ENCODE data around the gene ARFGAP1. TPM values are rescaled to one million over a fixed set of nuclear protein-coding genes. Genes with fewer than 3 reads are reported as not detected.

Gene ARFGAP1
- total RNA-seq, 1 donor from 2014 or later: 66.2 TPM

DNA sequence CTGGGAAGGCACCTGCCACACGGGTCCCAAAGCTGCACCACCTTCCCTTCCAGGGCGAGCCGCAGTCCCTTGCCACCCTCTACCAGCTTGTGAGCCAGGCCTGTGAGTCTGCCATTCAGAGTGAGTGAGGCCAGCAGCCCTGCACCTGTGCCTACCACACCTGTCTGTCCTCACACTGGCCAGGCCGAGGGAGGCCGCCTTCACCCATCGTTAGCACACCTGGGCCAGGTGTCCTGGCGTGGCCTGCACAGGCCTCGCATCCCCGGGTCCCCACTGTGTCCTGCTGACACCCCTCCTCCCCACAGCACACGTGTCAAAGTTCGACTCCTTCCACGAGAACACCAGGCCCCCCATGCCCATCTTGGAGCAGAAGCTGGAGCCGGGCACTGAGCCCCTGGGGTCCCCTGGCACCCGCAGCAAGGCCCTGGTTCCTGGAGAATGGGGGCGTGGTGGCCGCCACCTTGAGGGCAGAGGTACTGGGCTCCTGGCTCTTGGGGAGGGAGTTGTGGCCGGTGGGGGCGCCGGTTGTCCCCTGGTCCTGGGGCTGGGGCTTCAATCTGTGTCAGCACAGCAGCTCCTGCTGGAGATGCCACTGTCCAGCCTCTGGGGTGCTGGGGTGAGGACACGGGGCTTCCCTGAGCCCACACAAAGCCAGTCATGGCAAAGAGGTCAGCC is 55.5 kb downstream of the ARFGAP1 start:
- no peaks in the 10 kb centered on the region for H3K4me1 ChIP-seq
- DNase-seq: peak; percentile 35

GRCh38 chr20:63328718-63329275 is 56.2 kb downstream of the ARFGAP1 start:
- no peak for TF ChIP-seq CTCF (IDR thresholded peaks at IDR 0.05)
- Histone ChIP-seq H3K27ac (no peak overlapping the region), H3K27me3 (ENCODE audit: low read depth) (peaks cover 38% of the 10 kb centered on the region), H3K4me1 (no peaks in the 10 kb centered on the region), H3K4me3 (no peak overlapping the region), H3K36me3 (no peaks in the 10 kb centered on the region), H3K9me3 (no peaks in the 10 kb centered on the region)
- intact Hi-C loops (cut with DNase I): no loop called here
- DNase-seq (peak; percentile 31), ATAC-seq (no peak)

More for the DNA sequence above, 55.5 kb downstream of the ARFGAP1 start:
- no peak for ATAC-seq
- Histone ChIP-seq H3K27me3 (ENCODE audit: low read depth) (peaks cover 34% of the 10 kb centered on the region), H3K27ac (no peak overlapping the region), H3K4me3 (no peak overlapping the region), H3K36me3 (no peaks in the 10 kb centered on the region), H3K9me3 (no peaks in the 10 kb centered on the region)
- intact Hi-C loops (cut with DNase I): no loop called here
- TF ChIP-seq CTCF (IDR thresholded peaks at IDR 0.05): no peak

DNA sequence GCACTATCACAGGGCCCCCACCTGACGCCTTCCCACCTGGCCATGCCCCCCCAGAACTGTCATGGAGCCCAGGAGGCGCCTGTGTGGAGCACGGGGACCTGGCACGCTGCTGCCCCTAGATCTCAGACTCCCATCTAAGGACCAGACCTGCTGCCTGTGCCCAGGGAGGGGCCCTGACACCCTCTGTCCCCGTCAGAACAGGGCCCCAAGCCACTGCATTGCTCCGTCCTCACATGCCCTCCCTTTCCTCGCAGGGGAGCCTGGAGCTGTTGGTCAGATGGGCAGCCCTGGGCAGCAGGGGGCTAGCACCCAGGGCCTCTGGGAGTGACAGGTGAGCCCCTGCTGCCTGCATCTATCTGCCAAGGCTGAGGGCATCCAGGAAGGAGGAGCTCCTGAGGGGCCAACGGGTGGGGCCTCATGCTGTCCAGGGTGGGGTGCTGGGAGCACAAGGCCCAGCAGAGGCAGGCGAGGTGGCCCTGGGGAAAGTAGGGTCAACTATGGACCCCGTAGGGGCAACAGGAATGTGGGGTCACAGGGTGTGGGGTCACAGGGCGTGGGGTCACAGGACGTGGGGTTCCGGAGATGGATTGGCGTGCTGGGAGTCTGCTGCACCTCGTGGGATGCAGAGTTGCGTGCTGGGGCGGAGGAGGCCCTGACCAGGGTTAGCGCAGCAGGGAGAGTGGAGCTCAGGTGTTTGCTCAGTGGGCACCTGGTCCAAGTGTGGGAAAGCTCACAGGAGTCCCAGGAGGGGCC is 56.9 kb downstream of the ARFGAP1 start:
- H3K4me1 ChIP-seq: no peaks in the 10 kb centered on the region
- H3K4me3 ChIP-seq: no peak overlapping the region
- H3K36me3 ChIP-seq: no peaks in the 10 kb centered on the region
- peaks cover 38% of the 10 kb centered on the region for H3K27me3 ChIP-seq (ENCODE audit: low read depth)
- H3K9me3 ChIP-seq: no peaks in the 10 kb centered on the region
- ATAC-seq (no peak), DNase-seq (no peak)
- no peak for TF ChIP-seq CTCF (IDR thresholded peaks at IDR 0.05)
- H3K27ac ChIP-seq: no peak overlapping the region
- intact Hi-C loops (cut with DNase I): no loop called here

GRCh38 chr20:63330084-63330760 is 57.6 kb downstream of the ARFGAP1 start:
- DNase-seq: no peak
- Histone ChIP-seq H3K27ac (no peak overlapping the region), H3K4me3 (no peak overlapping the region), H3K36me3 (no peaks in the 10 kb centered on the region), H3K27me3 (ENCODE audit: low read depth) (peaks cover 38% of the 10 kb centered on the region), H3K4me1 (no peaks in the 10 kb centered on the region), H3K9me3 (no peaks in the 10 kb centered on the region)
- no peak for TF ChIP-seq CTCF (IDR thresholded peaks at IDR 0.05)
- ATAC-seq: no peak
- intact Hi-C loops (cut with DNase I): no loop called here

DNA sequence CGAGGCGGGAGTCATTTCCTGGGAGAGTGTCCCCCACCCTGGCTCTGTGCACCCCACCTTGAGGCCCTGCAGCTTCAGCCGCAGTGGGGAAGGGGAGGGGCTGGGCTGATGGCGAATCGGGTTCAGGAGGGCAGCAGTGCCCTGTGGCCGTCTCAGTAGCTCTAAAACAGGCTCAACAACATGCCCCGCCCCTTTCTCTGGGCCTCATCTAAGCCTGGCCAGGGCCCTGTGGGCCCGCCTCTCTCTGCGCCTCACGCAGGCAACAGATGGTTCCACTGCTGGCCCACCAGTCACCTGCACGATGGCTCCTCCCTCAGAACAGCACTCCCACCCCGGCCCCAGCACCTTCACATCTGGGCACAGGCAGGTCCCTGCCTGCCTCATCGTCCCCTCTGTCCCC is 58.3 kb downstream of the ARFGAP1 start:
- H3K4me3 ChIP-seq: no peak overlapping the region
- H3K27me3 ChIP-seq (ENCODE audit: low read depth): peaks cover 43% of the 10 kb centered on the region
- intact Hi-C loops (cut with DNase I): no loop called here
- H3K9me3 ChIP-seq: no peaks in the 10 kb centered on the region
- DNase-seq (no peak), ATAC-seq (no peak)
- no peaks in the 10 kb centered on the region for H3K4me1 ChIP-seq
- no peak overlapping the region for H3K27ac ChIP-seq
- no peaks in the 10 kb centered on the region for H3K36me3 ChIP-seq
- TF ChIP-seq CTCF (IDR thresholded peaks at IDR 0.05): no peak

Measured in lower lobe of right lung (tissue), 2 donors.